Heart right ventricle (tissue), 16 donors: ENCODE measurements around the gene POLD3. TPM values are rescaled to one million over a fixed set of nuclear protein-coding genes. Genes with fewer than 3 reads are reported as not detected.

Experiments
- ATAC-seq, 8 donors: fragments of 200-7000 bp; cut with Tn5 transposase; one replicate each; pipeline ENCODE4 v1.9.1; 2020; ENCODE audit warnings: mild to moderate bottlenecking in 8 of 8, moderate library complexity in 8 of 8, moderate number of reproducible peaks in 1 of 8
- DNase-seq, 2 donors: peaks; one replicate each; pipeline ENCODE4 v3.0.0-alpha.2; 2020
- H3K27ac ChIP-seq, 10 donors: fragments of 200-600 bp; sonication (generic) in 2 of 10; one replicate each; pipeline versions ENCODE4 v1.5.0 to v1.8.0; 2020 to 2022; ENCODE audit warnings: mild to moderate bottlenecking in 3 of 10
- H3K27me3 ChIP-seq, 7 donors: fragments of 200-600 bp; one replicate each; pipeline ENCODE4 v1.8.0; 2021 to 2022; ENCODE audit warnings: mild to moderate bottlenecking in 2 of 7
- H3K36me3 ChIP-seq, 9 donors: fragments of 200-600 bp; sonication (generic) in 1 of 9; one replicate each; pipeline versions ENCODE4 v1.5.0 to v1.8.0; 2020 to 2022; ENCODE audit warnings: mild to moderate bottlenecking in 2 of 9
- H3K4me1 ChIP-seq, 9 donors: fragments of 200-600 bp; sonication (generic) in 1 of 9; one replicate each; pipeline versions ENCODE4 v1.5.0 to v1.8.0; 2020 to 2022; ENCODE audit warnings: mild to moderate bottlenecking in 4 of 9
- H3K4me3 ChIP-seq, 10 donors: fragments of 200-600 bp; sonication (generic) in 2 of 10; one replicate each; pipeline versions ENCODE4 v1.5.0 to v1.8.0; 2020 to 2022; ENCODE audit warnings: mild to moderate bottlenecking in 7 of 10, moderate library complexity in 2 of 10
- H3K9me3 ChIP-seq, 11 donors: fragments of 200-600 bp in 10 of 11; sonication (generic) in 2 of 11; one replicate each; pipeline versions ENCODE4 v1.5.0 to v1.8.0; 2013 to 2022; ENCODE audit warnings: mild to moderate bottlenecking in 2 of 11, control low read depth in 1 of 11, moderate library complexity in 1 of 11
- CTCF ChIP-seq, 9 donors: fragments of 200-600 bp; sonication (generic) in 2 of 9; IDR thresholded peaks; one replicate each; pipeline versions ENCODE4 v1.5.0 to v1.8.0; 2021 to 2022; ENCODE audit warnings: antibody characterized with exemption in 9 of 9, mild to moderate bottlenecking in 5 of 9, moderate library complexity in 1 of 9
- WGBS, 2 donors: extraction: QIAGEN DNeasy Blood & Tissue Kit; methylation state at CpG; one replicate each; pipeline ENCODE4 v1.1.7; 2013; ENCODE audit warnings: inconsistent platforms in 1 of 2; 5-methylcytosine and 5-hydroxymethylcytosine counted together
- intact Hi-C, 10 donors: fragments of 100-400 bp; cut with DNase I; formaldehyde crosslinking; loops; one replicate each; pipeline versions ENCODE4 v1.11.1 to v1.14.2; 2022
- polyA plus RNA-seq, 2 donors: library from polyadenylated mRNA; stranded (reverse); fragments of 200-250 nt; gene quantifications; one replicate each; pipeline ENCODE4 v1.2.3, GENCODE V29; 2013
- total RNA-seq, 10 donors: library from RNA; stranded (reverse); fragmentation: NEBNext Ultra II Directional in 3 of 10; extraction: Animal tissue kit (Norgen Biotek cat#: 25700) in 3 of 10; gene quantifications; one replicate each; pipeline versions ENCODE4 v1.2.1 to v1.2.4, GENCODE V29; 2021 to 2023
- donor health status: Arrhythmogenic right ventricular cardiomyopathy.
- donor health status: ischemic (EF 13 %, LVEDD 7.1; RV severe dilation, severe dysfunction).
- donor health status: healthy with polysubstance abuse.
- donor health status: DM: no; HTN: yes; CAD: no.
- donor health status: DM: no; HTN: no; CAD: no.
- donor health status: ischemic (EF 25% LVEDD 6.9; RV normal size, moderate dysfunction).
- donor health status: ischemic (EF 25% LVEDD 5.7; RV mildly dilated, moderate dysfunction).
- donor health status: healthy.
- donor health status: DM: yes; HTN: yes; CAD: no.
- donor health status: Ischemic cardiomyopathy.
- donor health status: ischemic (EF 35%, LVEDD 5.7; RV mildly dilated, moderate dysfunction).
- donor health status: nonischemic (EF 11% LVEDD 7.7; RV severe dilation, severe dysfunction).
- donor health status: DM: yes; HTN: yes; CAD: no.
- donor health status: PGD.
- donor health status: ischemic (EF 29% LVEDD 5.4; RV normal size, mild dysfunction).
- donor health status: nonischemic (EF 23%, LVEDD 6.1; RV moderate dilation, normal function).

POLD3 gene
- total and polyA plus RNA-seq, 12 donors = 4.7 to 8.8 (median 7.9) TPM

DNA sequence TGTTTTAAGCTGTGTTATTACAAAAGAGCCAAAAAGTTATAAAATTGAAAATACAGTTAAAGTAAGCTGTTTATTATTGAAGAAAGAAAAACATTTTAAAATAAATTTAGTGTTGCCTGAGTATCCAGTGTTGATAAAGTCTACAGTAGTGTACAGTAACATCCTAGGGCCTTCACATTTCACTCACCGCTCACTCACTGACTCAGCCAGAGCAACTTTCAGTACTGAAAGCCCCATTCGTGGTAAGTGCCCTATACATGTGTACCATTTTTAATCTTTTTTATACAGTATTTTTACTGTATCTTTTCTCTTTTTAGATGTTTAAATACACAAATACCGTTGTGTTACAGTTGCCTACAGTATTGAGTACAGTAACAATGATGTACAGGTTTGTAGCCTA, 35.0 kb downstream of the POLD3 start:
- DNase-seq (no peak), ATAC-seq (no peak)
- intact Hi-C loops = no loop called here
- WGBS, 2 donors = 90 to 92% methylated on average over 3 of the region's 3 CpGs
- Histone ChIP-seq H3K27ac (no peak overlapping the region), H3K4me3 (no peak overlapping the region), H3K27me3 (no peaks in the 10 kb centered on the region), H3K4me1 (peaks cover 0 to 8% (median 0%) of the 10 kb centered on the region in 9 donors), H3K9me3 (no peaks in the 10 kb centered on the region), H3K36me3 (peaks cover 0 to 66% (median 0%) of the 10 kb centered on the region in 9 donors)
- no peak for TF ChIP-seq CTCF (IDR thresholded peaks at IDR 0.05)

DNA sequence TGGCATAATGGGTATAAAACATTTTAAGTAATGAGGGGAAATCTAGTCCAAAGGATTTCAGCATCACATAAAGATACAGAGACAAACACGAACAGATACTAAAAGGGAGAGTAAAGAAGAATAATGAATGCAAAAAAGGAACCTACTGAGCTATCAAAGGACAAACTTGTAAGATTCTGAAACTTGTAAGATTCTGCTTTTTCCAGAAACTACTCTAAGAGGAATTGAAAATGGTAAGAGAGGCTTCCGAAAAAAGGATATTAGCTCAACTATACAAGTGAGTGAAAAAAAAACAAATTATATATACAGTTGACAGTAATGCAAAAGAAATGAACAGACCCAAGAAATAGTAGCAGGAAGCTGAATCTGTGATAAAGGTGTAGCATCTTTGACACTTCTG, 37.7 kb downstream of the POLD3 start:
- peak overlapping the region in 1 of 10 donors; percentile 16 for H3K27ac ChIP-seq
- no peak for DNase-seq

DNA sequence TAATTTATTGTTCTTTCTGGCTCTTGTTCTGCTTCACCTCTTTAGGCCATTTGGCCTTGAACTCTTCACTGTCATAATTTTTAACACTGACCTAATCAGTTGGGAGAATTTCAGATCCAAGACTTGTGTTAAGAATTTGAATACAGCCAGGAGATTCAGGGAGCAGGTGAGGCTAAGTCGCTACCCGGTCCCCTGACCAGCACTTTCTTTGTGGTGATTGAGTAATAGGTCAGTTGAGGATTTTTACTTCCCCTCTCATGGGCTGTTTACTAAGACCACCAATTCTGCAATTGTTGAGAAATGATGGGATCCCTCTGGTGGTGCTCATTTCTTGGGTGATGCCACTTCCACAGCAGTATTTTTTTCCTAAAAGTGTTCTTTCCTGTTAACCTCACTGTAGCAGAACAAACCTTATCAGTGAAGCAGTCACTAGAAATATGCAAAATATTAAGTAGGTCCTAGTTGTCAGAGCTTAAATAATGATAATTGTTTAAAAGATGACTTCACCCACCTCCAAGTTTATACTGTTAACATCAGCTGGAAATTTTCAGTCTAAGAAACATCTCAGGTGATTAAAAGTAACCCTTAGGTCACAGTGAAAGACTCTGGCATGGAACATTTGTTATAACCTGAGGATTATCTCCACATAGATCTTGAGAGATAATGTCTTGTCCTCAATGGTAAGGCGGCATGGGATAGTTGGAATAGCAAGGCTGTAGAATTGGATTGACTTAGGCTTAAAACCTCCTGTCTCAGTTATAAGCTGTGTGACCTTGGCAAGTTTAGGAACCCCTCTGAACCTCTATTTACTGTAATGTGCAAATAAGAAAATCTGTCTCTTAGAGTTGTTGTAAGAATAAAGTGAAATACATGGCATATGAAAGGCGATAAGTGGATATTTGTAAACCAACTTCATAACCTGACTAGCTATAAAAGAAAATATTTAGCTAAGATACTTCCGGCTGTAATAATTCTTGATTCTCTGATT, 41.3 kb downstream of the POLD3 start:
- peaks cover 0 to 68% (median 10%) of the 10 kb centered on the region in 9 donors for H3K36me3 ChIP-seq
- ATAC-seq (no peak), DNase-seq (no peak)
- H3K4me1 ChIP-seq = peaks cover 0 to 23% (median 0%) of the 10 kb centered on the region in 9 donors
- H3K4me3 ChIP-seq = no peak overlapping the region
- WGBS, 2 donors = 94% methylated on average over 5 of the region's 5 CpGs
- no peak overlapping the region for H3K27ac ChIP-seq
- TF ChIP-seq CTCF (IDR thresholded peaks at IDR 0.05) = no peak
- no peaks in the 10 kb centered on the region for H3K9me3 ChIP-seq
- intact Hi-C loops = loop anchor here in 4 of 10 donors (1.0 to 5.0 kb wide), 3 partner anchors 93 to 94 kb away; no protein-coding TSS in a partner anchor
- H3K27me3 ChIP-seq = no peaks in the 10 kb centered on the region

More for the DNA sequence above, 37.7 kb downstream of the POLD3 start:
- TF ChIP-seq CTCF (IDR thresholded peaks at IDR 0.05) = no peak
- peaks cover 0 to 67% (median 0%) of the 10 kb centered on the region in 9 donors for H3K36me3 ChIP-seq
- H3K4me1 ChIP-seq = peaks cover 0 to 13% (median 0%) of the 10 kb centered on the region in 9 donors
- no peaks in the 10 kb centered on the region for H3K9me3 ChIP-seq
- H3K4me3 ChIP-seq = no peak overlapping the region
- ATAC-seq = no peak
- intact Hi-C loops = loop anchor here in 2 of 10 donors (5.0 kb wide), 1 partner anchor 97 kb away; no protein-coding TSS in a partner anchor
- 87 to 93% methylated on average over 2 of the region's 2 CpGs for WGBS, 2 donors
- no peaks in the 10 kb centered on the region for H3K27me3 ChIP-seq

DNA sequence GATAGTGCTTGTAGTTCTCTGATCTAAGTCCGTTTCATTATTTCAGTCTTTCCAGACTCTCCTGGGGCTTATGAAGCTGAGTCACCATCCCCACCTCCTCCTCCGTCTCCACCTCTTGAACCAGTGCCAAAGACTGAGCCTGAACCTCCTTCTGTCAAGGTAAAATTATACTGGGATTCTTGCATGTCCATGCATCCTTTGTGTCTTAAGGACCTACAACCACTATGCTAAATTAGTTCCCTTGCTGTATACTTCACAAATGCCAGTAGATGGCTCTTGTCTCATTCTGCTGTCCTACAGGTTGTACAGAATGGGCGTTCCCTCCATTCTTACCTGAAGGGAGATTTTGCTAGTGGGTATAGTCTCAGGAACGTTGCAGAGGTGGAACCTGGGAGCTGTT, 42.2 kb downstream of the POLD3 start:
- peak in 7 of 9 donors; percentile 34 to 57 (median 40) for TF ChIP-seq CTCF (IDR thresholded peaks at IDR 0.05)
- ATAC-seq (peak in 3 of 8 donors; percentile 47 to 81 (median 62)), DNase-seq (no peak)
- H3K4me1 ChIP-seq = peaks cover 0 to 17% (median 0%) of the 10 kb centered on the region in 9 donors
- no peaks in the 10 kb centered on the region for H3K9me3 ChIP-seq
- intact Hi-C loops = loop anchor here in 4 of 10 donors (1.0 to 5.0 kb wide), 3 partner anchors 92 to 93 kb away; no protein-coding TSS in a partner anchor
- H3K27me3 ChIP-seq = no peaks in the 10 kb centered on the region
- no peak overlapping the region for H3K4me3 ChIP-seq
- H3K36me3 ChIP-seq = peaks cover 0 to 76% (median 10%) of the 10 kb centered on the region in 9 donors
- 60 to 69% methylated on average over 4 of the region's 4 CpGs for WGBS, 2 donors
- H3K27ac ChIP-seq = no peak overlapping the region
